ENCODE results near the gene INPP5F.
"Not testable (repeated sequence)": the region's sequence is repeated elsewhere in the genome, so short reads cannot be mapped to it uniquely, and the experiment has no call there.

GRCh38 chr10:119795101-119795500 lies 69.3 kb downstream of the INPP5F start:
- not testable (repeated sequence) for TF ChIP-seq ZNF274 (IDR thresholded peaks at IDR 0.05; ENCODE audit: low read depth, low read length); YY1 (IDR thresholded peaks at IDR 0.05; ENCODE audit: insufficient read depth, insufficient read length); SUZ12 (IDR thresholded peaks at IDR 0.05; ENCODE audit: extremely low read depth, insufficient read depth, insufficient read length)

Measured in NT2/D1 (cell line).